Activated CD8-positive, alpha-beta T cell treated with anti-CD3 and anti-CD28 coated beads for 36 hours (primary cell): ENCODE results near the gene SLC26A1. TPM values are rescaled to one million over a fixed set of nuclear protein-coding genes. Genes with fewer than 3 reads are reported as not detected.

Experiments
- ATAC-seq: fragments of 200-7000 bp; cut with Tn5 transposase; one replicate; pipeline ENCODE4 v1.10.0; 2021; ENCODE audit warnings: mild to moderate bottlenecking, moderate library complexity
- CTCF ChIA-PET: fragments of 350-600 bp; sonication (Branson Sonifier 250); formaldehyde crosslinking; loops from one replicate; lab custom pipeline; 2021; ENCODE audit warnings: antibody characterized with exemption; lab: Charles Lee
- POLR2A ChIA-PET: fragments of 350-600 bp; sonication (Branson Sonifier 250); formaldehyde crosslinking; loops from one replicate; lab custom pipeline; 2021; ENCODE audit warnings: antibody characterized with exemption; lab: Charles Lee
- DNase-seq: peaks from one replicate; pipeline ENCODE4 v3.0.0-alpha.2; 2020
- H3K27ac Mint-ChIP-seq: one replicate; pipeline ENCODE4 v1.8.0; 2021; ENCODE audit warnings: mild to moderate bottlenecking, mixed read lengths
- H3K27me3 Mint-ChIP-seq: one replicate; pipeline ENCODE4 v1.8.0; 2021; ENCODE audit warnings: mixed read lengths
- H3K36me3 Mint-ChIP-seq: one replicate; pipeline ENCODE4 v1.8.0; 2021; ENCODE audit warnings: low read depth, mixed read lengths
- H3K4me1 Mint-ChIP-seq: one replicate; pipeline ENCODE4 v1.8.0; 2021; ENCODE audit warnings: low read depth, mixed read lengths
- H3K4me3 Mint-ChIP-seq: one replicate; pipeline ENCODE4 v1.8.0; 2021; ENCODE audit warnings: mild to moderate bottlenecking, moderate library complexity, mixed read lengths
- H3K9me3 Mint-ChIP-seq: one replicate; pipeline ENCODE4 v1.8.0; 2021; ENCODE audit warnings: mixed read lengths
- CTCF ChIP-seq: fragments of 200-600 bp; IDR thresholded peaks from one replicate; pipeline ENCODE4 v1.8.0; 2022; ENCODE audit warnings: antibody characterized with exemption, mild to moderate bottlenecking
- intact Hi-C: fragments of 100-400 bp; cut with micrococcal nuclease; formaldehyde crosslinking; loops from one replicate; pipeline ENCODE4 v1.10.0; 2022
- total RNA-seq, 2 experiments: library from RNA; stranded (reverse); gene quantifications; one replicate each; pipeline ENCODE4 v1.2.3, GENCODE V29; 2021

Gene SLC26A1
- total RNA-seq, 2 experiments from 2014 or later: 0.27 TPM; not detected in 1

- Mint-ChIP-seq H3K36me3 (no peaks in the 10 kb centered on the region), H3K4me3 (no peak overlapping the region), H3K27me3 (no peaks in the 10 kb centered on the region), H3K4me1 (peaks cover 6% of the 10 kb centered on the region), H3K9me3 (no peaks in the 10 kb centered on the region), H3K27ac (no peak overlapping the region)
- ATAC-seq (no peak), DNase-seq (no peak)
- ChIA-PET POLR2A (no interaction called here), CTCF (no interaction called here)
- intact Hi-C loops: no loop called here
- no peak for TF ChIP-seq CTCF
These were observed 27.5 kb downstream of the SLC26A1 start for GRCh38 chr4:965766-966134.

GRCh38 chr4:965048-965765 is 28.0 kb downstream of the SLC26A1 start:
- H3K4me1 Mint-ChIP-seq: peaks cover under 1% of the 10 kb centered on the region
- no peaks in the 10 kb centered on the region for H3K27me3 Mint-ChIP-seq
- H3K9me3 Mint-ChIP-seq: no peaks in the 10 kb centered on the region
- H3K27ac Mint-ChIP-seq: no peak overlapping the region
- H3K4me3 Mint-ChIP-seq: no peak overlapping the region
- intact Hi-C loops: no loop called here
- POLR2A ChIA-PET: no interaction called here
- CTCF ChIA-PET: no interaction called here
- DNase-seq (no peak), ATAC-seq (no peak)
- no peaks in the 10 kb centered on the region for H3K36me3 Mint-ChIP-seq
- no peak for TF ChIP-seq CTCF

GRCh38 chr4:964346-965025 is 28.7 kb downstream of the SLC26A1 start:
- H3K9me3 Mint-ChIP-seq: no peaks in the 10 kb centered on the region

GRCh38 chr4:963276-964225 is 29.7 kb downstream of the SLC26A1 start:
- intact Hi-C loops: no loop called here
- Mint-ChIP-seq H3K27me3 (no peaks in the 10 kb centered on the region), H3K4me1 (no peaks in the 10 kb centered on the region), H3K27ac (no peak overlapping the region), H3K36me3 (no peaks in the 10 kb centered on the region), H3K4me3 (no peak overlapping the region), H3K9me3 (no peaks in the 10 kb centered on the region)
- no peak for TF ChIP-seq CTCF
- ChIA-PET POLR2A (interaction anchor here (0.9 to 1.5 kb wide), 3 partner anchors 9 to 30 kb away, joined by 3 to 5 read pairs (median 3); no protein-coding TSS in a partner anchor), CTCF (no interaction called here)
- ATAC-seq (no peak), DNase-seq (no peak)

More at GRCh38 chr4:964346-965025, 28.7 kb downstream of the SLC26A1 start:
- ChIA-PET POLR2A (no interaction called here), CTCF (no interaction called here)
- Mint-ChIP-seq H3K27ac (no peak overlapping the region), H3K4me1 (no peaks in the 10 kb centered on the region), H3K4me3 (no peak overlapping the region), H3K36me3 (no peaks in the 10 kb centered on the region), H3K27me3 (no peaks in the 10 kb centered on the region)
- intact Hi-C loops: no loop called here
- DNase-seq (no peak), ATAC-seq (no peak)
- TF ChIP-seq CTCF: no peak
